Effector memory CD8-positive, alpha-beta T cell (primary cell): ENCODE measurements around the gene UTS2B.

Source experiments
- ATAC-seq: fragments of 150-1000 bp; cut with Tn5 transposase; replicated peaks from 2 replicates; pipeline ENCODE4 v1.10.0; 2021; ENCODE audit warnings: mild to moderate bottlenecking, moderate library complexity
- DNase-seq, 3 experiments: peaks; one replicate each; pipeline ENCODE4 v3.0.0; 2021
- H3K27ac Mint-ChIP-seq, 2 donors: one replicate each; pipeline ENCODE4 v1.8.0; 2022; ENCODE audit warnings: mild to moderate bottlenecking in 2 of 2, mixed read lengths in 2 of 2, moderate library complexity in 2 of 2
- H3K27me3 Mint-ChIP-seq, 2 donors: one replicate each; pipeline ENCODE4 v1.8.0; 2022; ENCODE audit warnings: mixed read lengths in 2 of 2
- H3K36me3 Mint-ChIP-seq: one replicate; pipeline ENCODE4 v1.8.0; 2022; ENCODE audit warnings: mild to moderate bottlenecking, moderate library complexity, mixed read lengths; ENCODE audit not compliant: insufficient read depth
- H3K4me1 Mint-ChIP-seq, 2 donors: one replicate each; pipeline ENCODE4 v1.8.0; 2022; ENCODE audit warnings: low read depth in 2 of 2, mixed read lengths in 2 of 2
- H3K4me3 Mint-ChIP-seq, 2 donors: one replicate each; pipeline ENCODE4 v1.8.0; 2022; ENCODE audit warnings: mild to moderate bottlenecking in 2 of 2, mixed read lengths in 2 of 2, moderate library complexity in 2 of 2
- H3K9me3 Mint-ChIP-seq, 2 donors: one replicate each; pipeline ENCODE4 v1.8.0; 2022; ENCODE audit warnings: mixed read lengths in 2 of 2

Gene UTS2B

GRCh38 chr3:191361456-191361855, 31.1 kb upstream of the UTS2B start:
- Mint-ChIP-seq H3K4me3 (no peak overlapping the region), H3K27ac (no peak overlapping the region), H3K9me3 (no peaks in the 10 kb centered on the region), H3K36me3 (peaks cover 12% of the 10 kb centered on the region), H3K27me3 (no peaks in the 10 kb centered on the region), H3K4me1 (no peaks in the 10 kb centered on the region)
- ATAC-seq, result no peak
- no peak for DNase-seq

GRCh38 chr3:191360620-191361019, 30.3 kb upstream of the UTS2B start:
- ATAC-seq (no peak), DNase-seq (no peak)
- H3K4me1 Mint-ChIP-seq, result no peaks in the 10 kb centered on the region
- H3K4me3 Mint-ChIP-seq, result no peak overlapping the region
- no peaks in the 10 kb centered on the region for H3K9me3 Mint-ChIP-seq
- peaks cover 12% of the 10 kb centered on the region for H3K36me3 Mint-ChIP-seq
- no peaks in the 10 kb centered on the region for H3K27me3 Mint-ChIP-seq
- H3K27ac Mint-ChIP-seq, result no peak overlapping the region

GRCh38 chr3:191358929-191359328, 28.6 kb upstream of the UTS2B start:
- DNase-seq (no peak), ATAC-seq (no peak)
- H3K27me3 Mint-ChIP-seq, result no peaks in the 10 kb centered on the region
- H3K27ac Mint-ChIP-seq, result no peak overlapping the region
- peaks cover 9% of the 10 kb centered on the region for H3K36me3 Mint-ChIP-seq
- no peak overlapping the region for H3K4me3 Mint-ChIP-seq
- no peaks in the 10 kb centered on the region for H3K9me3 Mint-ChIP-seq
- H3K4me1 Mint-ChIP-seq, result no peaks in the 10 kb centered on the region

- H3K9me3 Mint-ChIP-seq, result no peaks in the 10 kb centered on the region
- no peak for DNase-seq
Observed at GRCh38 chr3:191357909-191358308, 27.6 kb upstream of the UTS2B start.

GRCh38 chr3:191356631-191357439, 26.5 kb upstream of the UTS2B start:
- Mint-ChIP-seq H3K27me3 (no peaks in the 10 kb centered on the region), H3K4me3 (no peak overlapping the region), H3K9me3 (no peaks in the 10 kb centered on the region), H3K36me3 (peaks cover 4% of the 10 kb centered on the region), H3K27ac (no peak overlapping the region), H3K4me1 (no peaks in the 10 kb centered on the region)
- ATAC-seq (no peak), DNase-seq (no peak)

More at GRCh38 chr3:191357909-191358308, 27.6 kb upstream of the UTS2B start:
- Mint-ChIP-seq H3K4me1 (no peaks in the 10 kb centered on the region), H3K36me3 (peaks cover 9% of the 10 kb centered on the region), H3K4me3 (no peak overlapping the region), H3K27ac (no peak overlapping the region), H3K27me3 (no peaks in the 10 kb centered on the region)
- ATAC-seq, result no peak

- no peak for ATAC-seq
- Mint-ChIP-seq H3K36me3 (no peaks in the 10 kb centered on the region), H3K27ac (no peak overlapping the region), H3K4me1 (no peaks in the 10 kb centered on the region), H3K4me3 (no peak overlapping the region), H3K27me3 (no peaks in the 10 kb centered on the region), H3K9me3 (no peaks in the 10 kb centered on the region)
- DNase-seq, result no peak
Observed at GRCh38 chr3:191355406-191355805, 25.1 kb upstream of the UTS2B start.

GRCh38 chr3:191353022-191353777, 22.9 kb upstream of the UTS2B start:
- Mint-ChIP-seq H3K27ac (no peak overlapping the region), H3K4me1 (no peaks in the 10 kb centered on the region), H3K4me3 (no peak overlapping the region), H3K9me3 (no peaks in the 10 kb centered on the region), H3K36me3 (no peaks in the 10 kb centered on the region), H3K27me3 (no peaks in the 10 kb centered on the region)
- DNase-seq (no peak), ATAC-seq (no peak)

GRCh38 chr3:191352014-191352413, 21.7 kb upstream of the UTS2B start:
- H3K27me3 Mint-ChIP-seq, result no peaks in the 10 kb centered on the region
- ATAC-seq (no peak), DNase-seq (no peak)
- H3K4me1 Mint-ChIP-seq, result no peaks in the 10 kb centered on the region
- H3K27ac Mint-ChIP-seq, result no peak overlapping the region
- no peak overlapping the region for H3K4me3 Mint-ChIP-seq
- no peaks in the 10 kb centered on the region for H3K36me3 Mint-ChIP-seq
- H3K9me3 Mint-ChIP-seq, result no peaks in the 10 kb centered on the region

- Mint-ChIP-seq H3K36me3 (no peaks in the 10 kb centered on the region), H3K9me3 (no peaks in the 10 kb centered on the region), H3K27me3 (no peaks in the 10 kb centered on the region), H3K4me3 (no peak overlapping the region), H3K4me1 (no peaks in the 10 kb centered on the region), H3K27ac (no peak overlapping the region)
- ATAC-seq, result no peak
- DNase-seq, result no peak
Observed at GRCh38 chr3:191350396-191351090, 20.2 kb upstream of the UTS2B start.

GRCh38 chr3:191348098-191348497, 17.8 kb upstream of the UTS2B start:
- H3K4me3 Mint-ChIP-seq, result no peak overlapping the region
- peaks cover 0 to 2% of the 10 kb centered on the region in 2 donors for H3K4me1 Mint-ChIP-seq
- no peak overlapping the region for H3K27ac Mint-ChIP-seq
- DNase-seq (no peak), ATAC-seq (no peak)
- H3K36me3 Mint-ChIP-seq, result no peaks in the 10 kb centered on the region
- no peaks in the 10 kb centered on the region for H3K27me3 Mint-ChIP-seq
- peaks cover 0 to 3% of the 10 kb centered on the region in 2 donors for H3K9me3 Mint-ChIP-seq

GRCh38 chr3:191347228-191347627, 16.9 kb upstream of the UTS2B start:
- DNase-seq (no peak), ATAC-seq (no peak)
- Mint-ChIP-seq H3K4me3 (no peak overlapping the region), H3K36me3 (no peaks in the 10 kb centered on the region), H3K27me3 (no peaks in the 10 kb centered on the region), H3K4me1 (peaks cover 0 to 2% of the 10 kb centered on the region in 2 donors), H3K9me3 (peaks cover 0 to 3% of the 10 kb centered on the region in 2 donors), H3K27ac (no peak overlapping the region)

- H3K27ac Mint-ChIP-seq, result no peak overlapping the region
- peaks cover 0 to 2% of the 10 kb centered on the region in 2 donors for H3K4me1 Mint-ChIP-seq
- H3K4me3 Mint-ChIP-seq, result no peak overlapping the region
- ATAC-seq (no peak), DNase-seq (no peak)
- H3K36me3 Mint-ChIP-seq, result no peaks in the 10 kb centered on the region
- peaks cover 0 to 3% of the 10 kb centered on the region in 2 donors for H3K9me3 Mint-ChIP-seq
- H3K27me3 Mint-ChIP-seq, result no peaks in the 10 kb centered on the region
Observed at GRCh38 chr3:191345334-191345733, 15.0 kb upstream of the UTS2B start.

- H3K4me3 Mint-ChIP-seq, result no peak overlapping the region
- H3K27me3 Mint-ChIP-seq, result no peaks in the 10 kb centered on the region
- ATAC-seq (no peak), DNase-seq (no peak)
- H3K4me1 Mint-ChIP-seq, result peaks cover 0 to 2% of the 10 kb centered on the region in 2 donors
- no peak overlapping the region for H3K27ac Mint-ChIP-seq
- H3K36me3 Mint-ChIP-seq, result no peaks in the 10 kb centered on the region
- peaks cover 0 to 3% of the 10 kb centered on the region in 2 donors for H3K9me3 Mint-ChIP-seq
Observed at GRCh38 chr3:191343913-191344312, 13.6 kb upstream of the UTS2B start.
